HG03135 (cell line): ENCODE data around the gene EXOC5.
A peak's percentile ranks its signal among the peaks of the same experiment; 100 is the strongest.
"Not testable (repeated sequence)": the region's sequence is repeated elsewhere in the genome, so short reads cannot be mapped to it uniquely, and the experiment has no call there.

Source experiments
- ATAC-seq: cut with Tn5 transposase; IDR thresholded peaks from one replicate; pipeline ENCODE4 v1.9.1; 2021; ENCODE audit warnings: mild to moderate bottlenecking, moderate library complexity; ENCODE audit not compliant: unreplicated experiment

Gene EXOC5

DNA sequence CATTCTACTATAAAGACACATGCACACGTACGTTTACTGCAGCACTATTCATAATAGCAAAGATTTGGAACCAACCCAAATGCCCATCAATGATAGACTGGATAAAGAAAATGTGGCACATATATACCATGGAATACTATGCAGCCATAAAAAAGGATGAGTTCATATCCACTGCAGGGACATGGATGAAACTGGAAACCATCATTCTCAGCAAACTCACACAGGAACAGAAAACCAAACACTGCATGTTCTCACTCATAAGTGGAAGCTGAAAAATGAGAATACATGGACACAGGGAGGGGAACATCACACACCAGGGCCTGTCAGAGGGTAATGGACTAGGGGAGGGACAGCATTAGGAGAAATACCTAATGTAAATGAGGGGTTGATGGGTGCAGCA lies 10.5 kb downstream of the EXOC5 start:
- not testable (repeated sequence) for ATAC-seq

DNA sequence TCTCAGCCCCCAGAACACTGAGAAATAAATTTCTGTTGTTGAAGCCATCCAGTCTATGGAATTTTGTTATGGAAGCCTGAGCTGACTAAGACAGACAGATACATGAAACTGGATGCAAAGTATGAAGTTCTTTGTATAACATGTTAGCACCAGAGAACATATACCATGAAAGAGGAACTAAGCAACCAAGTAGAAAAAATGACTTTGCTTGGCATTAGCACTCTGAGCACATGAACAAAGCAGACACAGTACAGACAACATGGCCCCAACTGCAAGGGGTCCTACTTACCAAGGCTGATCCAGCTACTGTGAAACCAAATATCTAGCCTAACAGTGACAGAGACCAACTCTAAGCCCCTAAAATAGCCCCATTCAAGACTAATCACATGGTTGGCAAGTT lies 13.8 kb downstream of the EXOC5 start:
- peak; percentile 60 for ATAC-seq

DNA sequence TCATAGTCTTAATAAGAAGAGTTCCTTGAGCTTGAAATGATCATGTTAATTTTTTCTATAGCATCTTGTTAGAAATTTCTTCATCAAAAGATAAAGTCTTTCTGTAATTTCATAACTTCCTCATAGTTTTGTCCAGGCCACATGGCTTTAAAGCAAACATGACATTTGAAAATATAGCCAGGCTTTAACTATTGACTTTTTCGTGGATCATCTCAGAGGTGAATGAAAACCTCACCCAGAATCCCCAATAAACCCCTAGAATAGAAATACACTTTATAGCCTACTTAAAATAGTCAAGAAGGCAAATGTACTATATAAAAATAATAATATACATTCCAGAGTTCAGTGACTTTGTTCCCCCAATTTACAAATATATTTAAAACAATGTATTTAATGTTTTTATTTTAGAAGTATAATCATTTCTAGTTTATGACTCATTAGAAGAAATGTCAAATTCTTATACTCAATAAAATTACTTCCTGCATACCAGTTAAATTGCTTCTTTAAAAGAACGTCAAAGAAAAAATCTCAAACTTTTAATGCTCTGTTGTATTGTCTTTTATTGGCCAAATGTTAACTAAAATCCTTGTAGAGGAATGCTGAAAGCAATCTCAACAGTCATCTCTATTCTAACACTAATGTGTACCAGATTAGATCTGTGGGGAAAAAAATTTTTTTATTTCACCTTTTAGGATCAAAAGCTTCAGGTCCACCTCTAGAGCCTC lies 21.6 kb downstream of the EXOC5 start:
- no peak for ATAC-seq

DNA sequence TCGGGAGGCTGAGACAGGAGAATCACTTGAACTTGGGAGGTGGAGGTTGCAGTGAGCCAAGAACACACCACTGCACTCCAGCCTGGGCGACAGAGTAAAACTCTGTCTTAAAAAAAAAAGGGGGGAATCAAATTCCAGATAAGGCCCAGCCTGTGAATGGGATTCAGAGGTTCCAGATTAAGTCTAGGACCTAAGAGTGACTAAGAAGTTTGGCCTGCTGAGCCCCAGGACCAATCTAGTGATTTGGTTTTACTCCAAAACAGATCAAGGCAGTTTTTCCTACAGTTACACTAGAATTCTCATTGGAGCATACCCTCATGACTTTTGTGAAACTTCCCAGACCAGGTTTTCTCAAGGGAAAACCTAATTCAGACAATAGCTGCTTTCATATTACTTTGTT lies 22.8 kb downstream of the EXOC5 start:
- no peak for ATAC-seq

DNA sequence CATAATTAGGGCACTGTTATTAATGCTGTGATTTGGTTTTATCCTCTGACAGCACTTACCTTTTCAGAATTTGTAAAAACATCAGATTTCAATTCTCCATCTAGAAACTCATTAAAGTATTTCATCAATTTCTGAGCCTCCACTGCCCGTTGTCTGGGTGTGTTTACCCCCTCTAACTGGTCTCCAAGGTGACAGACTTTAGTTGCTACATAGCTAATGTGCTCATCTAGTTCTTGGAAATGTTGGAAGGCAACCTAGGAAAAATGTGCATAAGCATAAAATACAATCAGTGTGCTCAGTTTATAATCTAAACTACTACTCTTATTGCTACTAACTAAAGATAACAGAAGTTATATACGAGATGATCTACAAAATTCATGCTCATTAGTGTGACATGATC lies 24.6 kb downstream of the EXOC5 start:
- no peak for ATAC-seq

DNA sequence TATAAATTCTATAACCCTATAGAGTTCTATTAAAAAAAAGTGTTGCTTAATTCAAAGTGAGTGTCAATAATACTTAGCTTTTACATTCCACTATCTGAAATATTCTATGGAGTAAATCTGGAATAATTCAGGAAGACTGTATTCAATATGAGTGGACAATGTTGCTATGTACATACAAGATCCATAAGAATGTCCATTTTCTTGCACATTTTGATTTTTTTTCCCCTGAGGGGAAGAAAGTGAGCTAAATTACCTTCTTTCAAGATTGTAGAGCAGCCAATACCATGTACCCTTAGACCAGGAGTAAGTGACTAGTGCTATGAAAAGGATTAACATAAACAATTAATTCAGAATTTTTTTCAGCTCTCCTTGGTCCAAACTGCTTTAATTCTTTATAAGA lies 25.4 kb downstream of the EXOC5 start:
- no peak for ATAC-seq

DNA sequence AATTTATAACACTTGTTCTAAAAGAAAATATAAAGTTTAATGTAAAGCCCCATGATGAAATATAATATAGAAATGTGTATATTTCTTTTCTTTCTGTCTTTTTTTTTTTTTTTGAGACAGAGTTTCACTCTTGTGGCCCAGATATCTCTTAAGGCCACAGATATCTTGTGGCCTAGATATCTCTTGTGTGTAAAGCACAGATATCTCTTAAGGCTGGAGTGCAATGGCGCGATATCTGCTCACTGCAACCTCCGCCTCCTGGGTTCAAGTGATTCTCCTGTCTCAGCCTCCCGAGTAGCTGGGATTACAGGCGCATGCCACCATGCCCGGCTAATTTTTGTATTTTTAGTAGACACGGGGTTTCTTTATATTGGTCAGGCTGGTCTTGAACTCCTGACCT lies 28.6 kb downstream of the EXOC5 start:
- not testable (repeated sequence) for ATAC-seq

DNA sequence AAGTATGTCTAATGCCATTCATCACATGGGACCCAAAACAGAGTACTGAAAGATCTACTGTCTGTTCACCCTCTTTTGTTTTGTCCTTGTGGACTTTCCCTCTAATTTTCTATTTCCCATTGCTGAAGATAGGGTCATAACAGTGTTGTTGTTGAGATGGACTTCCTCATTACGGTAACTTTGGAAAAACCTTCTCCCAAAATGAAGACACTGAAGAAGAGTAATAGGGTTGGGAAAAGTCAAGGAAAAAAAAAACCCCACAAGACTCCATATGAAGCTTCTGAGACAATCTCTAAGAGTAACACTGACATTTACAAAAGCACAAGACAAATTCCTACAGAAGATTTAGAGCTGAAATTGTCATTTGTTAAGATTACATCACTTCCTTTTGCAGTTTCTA lies 36.7 kb downstream of the EXOC5 start:
- no peak for ATAC-seq

DNA sequence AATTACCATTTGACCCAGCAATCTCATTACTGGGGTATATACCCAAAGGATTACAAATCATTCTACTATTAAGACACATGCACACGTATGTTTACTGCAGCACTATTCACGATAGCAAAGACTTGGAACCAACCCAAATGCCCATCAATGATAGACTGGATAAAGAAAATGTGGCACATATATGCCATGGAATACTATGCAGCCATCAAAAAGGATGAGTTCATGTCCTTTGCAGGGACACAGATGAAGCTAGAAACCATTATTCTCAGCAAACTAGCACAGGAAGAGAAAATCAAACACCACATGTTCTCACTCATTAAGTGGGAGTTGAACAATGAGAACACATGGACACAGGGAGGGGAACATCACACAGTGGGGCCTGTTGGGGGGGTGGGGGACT lies 40.4 kb downstream of the EXOC5 start:
- not testable (repeated sequence) for ATAC-seq

DNA sequence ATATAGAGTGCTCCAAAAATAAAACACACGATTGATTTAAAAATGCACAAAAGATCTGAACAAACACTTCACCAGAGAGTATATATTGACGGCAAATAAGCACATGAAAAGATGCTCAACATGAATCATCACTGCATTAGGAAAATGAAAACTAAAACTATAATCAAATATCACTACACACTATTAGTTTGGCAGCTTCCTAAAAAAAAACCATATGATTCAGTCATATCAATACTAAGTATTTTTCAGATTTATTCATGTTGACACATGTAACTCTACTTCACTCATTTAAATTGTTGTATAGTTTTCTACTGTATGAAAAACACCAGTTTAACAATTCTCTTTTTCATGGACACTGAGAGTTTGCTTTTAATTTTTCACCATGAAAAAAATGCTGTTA lies 41.6 kb downstream of the EXOC5 start:
- ATAC-seq, result no peak

DNA sequence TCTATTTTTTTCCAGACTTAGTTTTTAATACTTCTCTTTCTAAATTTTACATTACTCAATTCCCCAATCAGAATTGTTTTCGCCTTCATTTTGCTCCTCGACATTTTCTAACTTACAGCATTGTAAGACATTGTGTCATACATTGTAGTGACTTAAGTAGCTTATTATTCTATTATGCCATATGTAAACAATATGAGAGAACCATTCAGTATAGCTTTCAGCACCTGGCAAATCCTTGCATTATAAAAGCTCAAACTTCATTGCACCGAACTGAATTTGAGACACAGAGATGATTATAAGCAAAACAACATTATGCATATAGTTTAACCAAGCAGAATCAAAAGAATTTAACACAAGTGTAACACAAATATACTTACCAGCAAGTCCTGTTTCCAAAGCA lies 46.8 kb downstream of the EXOC5 start:
- ATAC-seq, result no peak

DNA sequence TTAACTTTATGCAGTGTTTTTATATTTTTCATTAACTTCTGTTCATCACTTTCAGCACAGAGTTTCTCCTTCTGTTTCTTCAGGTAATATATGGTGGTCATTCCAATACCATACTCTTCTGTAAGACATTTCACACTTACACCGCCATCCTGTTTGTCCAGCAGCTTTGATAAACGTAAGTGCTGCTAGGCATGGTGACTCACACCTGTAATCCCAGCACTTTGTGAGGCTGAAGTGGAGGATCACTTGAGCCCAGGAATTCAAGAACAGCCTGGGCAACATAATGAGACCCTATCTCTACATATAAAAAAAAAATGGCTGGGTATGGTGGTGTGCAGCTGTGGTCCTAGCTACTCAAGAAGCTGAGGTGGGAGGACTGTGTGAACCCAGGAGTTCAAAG lies 55.8 kb downstream of the EXOC5 start:
- ATAC-seq, result no peak

DNA sequence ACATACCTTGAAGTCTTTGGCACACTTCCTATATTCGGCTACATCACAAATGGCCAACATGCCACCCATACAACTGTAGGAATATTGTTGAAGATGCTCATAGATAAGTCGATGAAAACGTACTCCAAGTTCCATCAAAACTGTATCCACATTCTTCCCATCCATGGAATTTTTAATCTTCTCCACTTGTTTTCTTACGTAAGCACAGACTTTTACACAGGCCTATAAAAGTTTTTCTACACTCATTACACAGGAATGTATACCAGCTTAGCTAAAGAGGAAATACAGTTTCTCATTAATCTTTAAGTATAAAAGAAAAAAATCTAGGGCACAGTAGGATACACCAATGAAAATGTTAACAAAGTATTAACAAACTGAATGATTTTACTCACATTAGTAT lies 59.1 kb downstream of the EXOC5 start:
- no peak for ATAC-seq

DNA sequence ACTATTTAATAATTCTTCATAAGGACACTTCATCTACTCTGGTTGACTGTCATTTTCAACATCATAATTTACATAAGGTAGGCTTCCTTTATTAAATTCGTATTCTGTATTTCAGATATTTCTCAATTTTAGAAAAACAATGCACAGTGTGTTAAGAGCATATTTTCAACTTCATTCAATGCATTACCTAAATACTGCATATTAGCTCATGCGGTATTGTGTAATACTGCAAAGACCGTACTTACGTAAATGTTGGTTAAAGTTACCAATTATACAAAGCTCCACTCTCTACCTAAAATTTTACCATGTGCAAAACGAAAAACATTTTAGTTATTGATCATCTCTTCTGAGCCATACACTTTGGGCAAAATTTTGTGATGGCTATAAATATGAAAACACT lies 62.8 kb downstream of the EXOC5 start:
- ATAC-seq, result no peak

DNA sequence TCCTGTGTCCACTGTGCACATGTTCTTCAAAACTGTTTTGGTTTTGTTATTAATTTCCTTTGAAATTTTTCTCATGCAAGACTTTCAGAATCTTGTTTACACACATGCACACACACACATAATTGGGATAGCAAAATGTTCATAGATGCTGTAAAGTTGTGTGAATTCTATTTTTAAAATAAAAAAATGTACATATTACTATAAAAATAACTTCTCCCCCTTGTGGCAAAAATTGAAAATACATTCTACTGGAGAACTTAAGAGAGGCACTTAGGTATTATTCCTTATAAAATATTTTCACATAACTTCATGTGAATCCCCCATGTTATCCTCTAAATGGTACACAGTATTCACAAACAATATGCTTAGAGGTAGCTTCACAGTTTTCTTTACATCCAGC lies 66.0 kb downstream of the EXOC5 start:
- ATAC-seq, result not testable (repeated sequence)

DNA sequence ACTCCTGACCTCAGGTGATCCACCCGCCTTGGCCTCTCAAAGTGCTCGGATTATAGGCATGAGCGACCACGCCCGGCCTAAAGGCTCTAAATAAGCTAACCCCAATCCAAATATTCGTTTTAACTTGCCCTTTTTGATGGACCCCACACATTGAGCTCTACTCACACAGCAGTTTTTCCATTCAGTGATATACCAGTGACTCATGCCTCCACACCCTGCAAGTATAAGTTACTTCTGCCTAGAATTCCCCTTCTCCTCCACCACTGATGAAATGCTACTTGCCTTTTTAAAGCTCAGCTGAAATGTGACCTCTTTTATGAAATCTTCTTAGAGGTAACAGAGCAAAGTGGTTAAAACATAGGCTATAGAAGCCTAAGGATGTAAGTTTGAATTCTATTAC lies 68.8 kb downstream of the EXOC5 start:
- ATAC-seq, result no peak

DNA sequence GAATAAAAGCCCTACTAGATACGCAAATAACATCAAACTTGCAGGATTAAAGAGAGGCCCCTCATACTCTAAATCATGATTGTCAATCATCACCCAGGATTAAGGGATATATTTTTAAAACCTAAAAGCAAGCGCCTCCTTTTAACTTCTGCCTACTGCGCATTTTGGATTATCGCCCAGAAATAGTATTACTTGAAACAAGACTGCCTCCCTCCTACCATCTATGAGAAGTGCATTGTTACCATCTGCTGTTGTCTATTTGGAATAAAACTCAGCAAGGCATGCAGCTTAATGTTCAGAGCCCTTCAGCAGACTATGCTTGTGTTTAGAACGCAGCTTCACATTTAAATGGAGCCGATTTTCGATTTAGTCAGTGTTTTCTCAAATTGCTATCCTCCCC lies 79.6 kb downstream of the EXOC5 start:
- no peak for ATAC-seq

DNA sequence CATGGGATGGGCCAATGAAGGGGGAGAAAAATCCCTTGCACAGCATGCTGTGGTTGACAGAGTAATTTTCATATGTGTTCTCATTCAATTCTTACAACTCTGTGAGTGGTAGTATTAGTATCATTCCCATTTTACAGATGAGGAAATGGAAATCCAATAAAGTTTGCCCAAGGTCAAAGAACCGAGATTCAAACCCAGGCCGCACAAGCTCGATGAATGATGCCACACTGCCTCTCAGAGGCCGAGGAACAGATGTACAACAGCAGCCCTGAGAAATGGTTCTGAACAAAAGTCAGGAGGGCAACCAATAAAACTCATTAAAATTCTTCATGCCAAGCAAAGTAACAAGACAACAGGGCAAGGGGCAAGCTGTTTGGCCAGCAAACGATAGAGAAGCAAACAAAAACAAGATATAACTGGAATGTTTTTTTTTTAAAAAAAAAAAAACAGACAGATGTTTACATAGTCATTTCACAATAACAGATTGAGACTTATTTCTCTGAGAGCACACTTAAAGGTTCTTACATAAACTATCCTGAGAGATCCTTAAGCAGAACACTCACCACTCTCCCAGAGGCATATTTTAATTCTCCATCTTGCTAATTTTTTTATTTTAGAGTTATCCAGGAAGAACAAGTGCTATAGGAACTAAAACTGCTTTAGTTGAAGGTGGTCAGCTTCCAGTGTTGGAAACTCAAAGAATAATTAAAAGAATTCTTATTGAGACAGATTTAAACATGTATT lies 85.8 kb downstream of the EXOC5 start:
- ATAC-seq, result no peak

DNA sequence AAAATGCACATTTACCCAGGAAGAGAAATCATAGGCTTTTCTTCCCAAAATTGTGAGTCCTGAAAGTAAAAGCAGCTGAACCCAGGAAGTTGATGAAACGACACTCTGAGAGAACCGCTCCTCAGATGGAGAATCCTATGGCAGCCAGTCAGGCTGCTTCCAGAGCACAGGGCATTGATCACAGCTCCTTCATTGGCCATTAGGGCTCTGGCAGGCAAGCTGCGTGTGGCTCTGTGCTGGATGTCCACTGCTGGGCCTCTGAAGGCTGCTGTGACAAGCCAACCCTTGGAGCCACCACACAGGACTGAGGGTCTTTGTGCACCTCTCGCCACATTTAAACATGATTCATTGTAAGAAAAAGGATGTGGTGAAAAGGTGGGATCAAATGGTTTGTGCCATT lies 89.4 kb downstream of the EXOC5 start:
- no peak for ATAC-seq

DNA sequence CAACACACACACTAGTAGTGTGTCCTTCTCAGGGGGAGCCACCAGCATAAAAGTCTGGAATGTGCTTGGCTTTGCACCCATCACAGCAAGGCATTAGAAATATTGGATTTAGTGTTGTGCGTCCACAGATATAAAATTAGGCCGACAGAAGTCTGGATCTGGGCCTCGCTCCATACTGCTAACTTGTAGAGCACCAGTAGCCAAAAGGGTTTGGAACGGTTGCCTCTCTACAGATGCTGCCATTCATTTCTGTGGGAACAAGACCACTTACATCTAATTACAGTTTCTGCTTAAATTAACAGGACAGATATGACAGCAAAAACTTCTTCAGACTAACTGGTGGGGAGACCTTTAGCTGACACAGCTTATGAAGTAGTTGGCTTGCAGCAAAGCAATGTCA lies 94.2 kb downstream of the EXOC5 start:
- ATAC-seq, result no peak

DNA sequence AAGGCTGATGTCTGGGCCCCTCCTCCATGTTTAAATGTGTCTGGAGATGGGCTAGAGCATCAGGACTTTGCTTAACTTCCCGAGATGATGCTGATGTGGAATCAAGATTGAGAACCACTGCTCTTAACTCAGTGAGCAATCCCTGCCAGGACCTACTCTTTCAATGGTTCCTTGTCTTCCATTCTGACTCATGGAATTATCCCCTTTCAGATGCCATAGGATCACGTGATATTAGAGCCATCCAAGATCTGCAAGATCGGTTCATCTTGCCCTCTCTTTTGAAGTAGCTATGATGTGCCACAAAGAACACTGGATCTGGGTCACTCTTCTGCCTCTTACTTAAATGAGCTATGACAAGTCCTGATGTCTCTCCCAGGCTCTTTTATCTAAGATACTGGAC lies 96.8 kb downstream of the EXOC5 start:
- no peak for ATAC-seq

DNA sequence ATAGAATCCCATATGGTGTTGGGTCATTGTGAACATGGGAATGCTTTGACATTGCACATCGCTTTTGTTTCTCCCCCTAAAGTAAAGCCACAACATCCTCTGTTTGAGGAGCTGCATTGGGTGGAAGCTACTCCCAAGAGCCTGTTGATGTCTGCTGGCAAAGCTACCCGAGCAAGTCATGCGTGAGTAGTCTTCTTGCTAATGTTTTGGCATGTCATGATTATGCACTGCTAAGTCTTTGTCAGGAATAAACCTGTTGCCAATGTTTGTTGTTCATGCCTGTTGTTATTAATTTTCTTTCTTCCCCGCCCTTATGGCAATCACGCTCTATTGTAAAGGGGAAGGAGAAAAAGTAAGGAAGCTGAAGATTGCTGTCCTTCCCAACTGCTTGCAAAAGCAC lies 97.3 kb downstream of the EXOC5 start:
- ATAC-seq, result no peak

DNA sequence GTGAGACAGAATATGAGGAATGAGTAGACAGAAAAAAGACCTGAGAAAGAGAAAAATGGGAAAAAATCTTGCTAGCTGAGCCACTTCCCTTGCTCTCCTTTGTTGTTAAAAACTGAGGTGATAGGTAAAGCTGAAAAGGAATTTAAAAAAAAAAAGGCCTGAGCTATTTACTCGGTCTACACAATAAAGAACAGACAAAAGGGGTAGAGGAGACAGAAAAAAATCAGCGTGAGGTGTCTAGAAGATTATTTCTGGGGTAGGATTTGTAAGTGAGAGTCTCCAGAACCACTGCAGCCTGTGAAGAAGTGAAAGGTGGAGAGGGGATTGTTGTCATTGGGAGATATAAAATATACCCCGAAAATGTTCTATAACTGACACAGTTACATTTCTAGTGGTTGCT lies 98.8 kb downstream of the EXOC5 start:
- no peak for ATAC-seq
